GM12865 (cell line): ENCODE measurements around the gene SIX4.

Source experiments
- DNase-seq: peaks from one replicate; pipeline ENCODE4 v3.0.0; 2010; ENCODE audit warnings: low read depth
- H3K4me3 ChIP-seq: 2 replicates; pipeline ENCODE4 v1.5.1; 2011; ENCODE audit warnings: mild to moderate bottlenecking, low read depth, low read length, control low read depth
- TF ChIP-seq, protein P1 (sequence below): IDR thresholded peaks from 2 replicates; pipeline ENCODE4 v1.5.1; 2011; ENCODE audit warnings: low read length, control low read depth, low read depth, inconsistent platforms; ENCODE audit not compliant: insufficient read depth; ENCODE audit errors: missing control alignments

Gene SIX4

DNA sequence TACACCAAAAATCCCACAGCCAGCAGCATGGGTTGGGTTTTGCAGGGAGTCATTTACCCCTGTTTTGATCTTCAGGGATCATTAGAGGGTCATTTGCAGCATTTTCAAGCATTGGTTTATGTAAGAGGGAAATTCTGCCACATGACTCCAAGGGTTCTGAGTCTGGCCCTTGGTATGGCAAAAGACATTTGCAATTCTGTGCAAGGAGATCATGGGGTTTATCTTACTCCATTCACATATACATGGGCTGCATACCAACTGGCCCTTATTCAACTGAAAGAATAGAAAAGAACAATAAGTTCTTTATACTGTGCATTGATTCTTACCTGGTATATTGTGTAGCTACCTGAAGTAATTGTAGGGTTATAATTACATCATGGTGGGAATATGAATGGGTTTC lies 13.7 kb downstream of the SIX4 start:
- TF ChIP-seq, protein P1, sequence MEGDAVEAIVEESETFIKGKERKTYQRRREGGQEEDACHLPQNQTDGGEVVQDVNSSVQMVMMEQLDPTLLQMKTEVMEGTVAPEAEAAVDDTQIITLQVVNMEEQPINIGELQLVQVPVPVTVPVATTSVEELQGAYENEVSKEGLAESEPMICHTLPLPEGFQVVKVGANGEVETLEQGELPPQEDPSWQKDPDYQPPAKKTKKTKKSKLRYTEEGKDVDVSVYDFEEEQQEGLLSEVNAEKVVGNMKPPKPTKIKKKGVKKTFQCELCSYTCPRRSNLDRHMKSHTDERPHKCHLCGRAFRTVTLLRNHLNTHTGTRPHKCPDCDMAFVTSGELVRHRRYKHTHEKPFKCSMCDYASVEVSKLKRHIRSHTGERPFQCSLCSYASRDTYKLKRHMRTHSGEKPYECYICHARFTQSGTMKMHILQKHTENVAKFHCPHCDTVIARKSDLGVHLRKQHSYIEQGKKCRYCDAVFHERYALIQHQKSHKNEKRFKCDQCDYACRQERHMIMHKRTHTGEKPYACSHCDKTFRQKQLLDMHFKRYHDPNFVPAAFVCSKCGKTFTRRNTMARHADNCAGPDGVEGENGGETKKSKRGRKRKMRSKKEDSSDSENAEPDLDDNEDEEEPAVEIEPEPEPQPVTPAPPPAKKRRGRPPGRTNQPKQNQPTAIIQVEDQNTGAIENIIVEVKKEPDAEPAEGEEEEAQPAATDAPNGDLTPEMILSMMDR = no peak
- DNase-seq = no peak
- no peak overlapping the region for H3K4me3 ChIP-seq

DNA sequence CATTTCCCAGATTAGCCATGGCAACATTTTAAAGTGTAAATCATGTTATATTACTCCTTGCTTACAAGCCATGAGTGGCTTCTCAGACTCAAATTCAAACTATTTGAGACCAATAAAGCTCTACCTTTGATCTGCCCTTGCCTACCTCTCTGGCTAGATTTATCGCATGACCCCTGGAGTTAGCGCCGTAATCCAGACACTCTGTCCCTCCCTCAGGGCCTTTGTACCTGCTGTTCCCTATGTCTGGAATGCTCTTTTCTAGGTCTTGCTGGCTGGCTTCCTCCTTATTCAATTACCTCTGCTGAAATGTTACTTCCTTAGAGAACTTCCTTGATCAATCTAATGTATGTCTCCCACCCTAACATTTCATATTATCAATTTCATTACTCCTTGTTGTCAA lies 16.3 kb downstream of the SIX4 start:
- H3K4me3 ChIP-seq = no peak overlapping the region
- DNase-seq = no peak
- TF ChIP-seq, protein P1 = no peak

DNA sequence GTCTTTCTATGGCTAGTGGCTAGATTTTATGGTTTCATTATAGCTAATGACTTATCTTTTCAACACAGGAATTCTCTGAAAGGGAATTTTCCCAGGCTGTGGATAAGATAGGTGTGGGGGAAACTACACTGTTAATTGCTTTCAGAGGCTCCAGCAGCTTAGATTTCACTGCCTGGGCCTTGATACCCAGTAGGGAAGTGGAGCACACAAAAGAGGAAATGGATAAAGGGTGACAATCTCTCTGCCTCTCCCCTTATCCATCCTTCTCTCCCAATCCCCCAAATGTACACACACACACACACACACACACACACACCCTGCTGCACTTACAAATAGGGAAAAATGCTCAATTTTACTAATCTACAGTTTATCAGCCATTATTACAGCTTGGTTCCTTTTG lies 19.1 kb downstream of the SIX4 start:
- no peak for DNase-seq
- TF ChIP-seq, protein P1 = no peak
- H3K4me3 ChIP-seq = no peak overlapping the region

DNA sequence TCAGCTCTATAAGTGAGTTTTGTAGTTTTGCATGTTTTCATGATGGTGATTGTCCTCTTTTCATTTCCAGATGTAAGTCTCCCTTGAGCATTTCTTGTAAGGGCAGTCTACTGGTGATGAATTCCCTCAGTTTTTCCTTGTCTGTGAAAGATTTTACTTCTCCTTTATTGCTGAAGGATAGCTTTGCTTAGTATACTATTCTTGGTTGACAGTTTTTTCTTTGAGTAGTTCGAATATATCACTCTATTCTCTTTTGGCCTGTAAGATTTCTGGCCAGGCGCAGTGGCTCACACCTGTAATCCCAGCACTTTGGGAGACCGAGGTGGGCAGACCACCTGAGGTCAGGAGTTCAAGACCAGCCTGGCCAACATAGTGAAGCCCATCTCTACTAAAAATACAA lies 23.6 kb downstream of the SIX4 start:
- TF ChIP-seq, protein P1 = no peak
- H3K4me3 ChIP-seq = no peak overlapping the region
- no peak for DNase-seq

DNA sequence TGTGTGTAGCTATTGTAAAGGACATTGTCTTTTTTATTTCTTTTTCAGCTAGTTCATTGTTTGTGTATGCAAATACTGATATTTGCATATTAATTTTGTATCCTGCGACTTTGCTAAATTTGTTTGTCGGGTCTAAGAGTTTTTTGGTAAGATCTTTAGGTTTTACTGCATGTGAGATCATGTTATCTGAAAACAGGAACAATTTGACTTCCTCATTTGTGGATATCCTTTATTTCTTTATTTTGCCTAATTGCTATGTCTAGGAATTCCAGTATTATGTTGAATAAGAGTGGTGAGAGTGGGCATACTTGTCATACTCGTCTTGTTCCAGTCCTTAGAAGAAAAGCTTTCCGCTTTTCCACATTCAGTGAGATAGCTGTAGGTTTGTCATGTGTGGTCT lies 28.8 kb downstream of the SIX4 start:
- DNase-seq = no peak
- no peak overlapping the region for H3K4me3 ChIP-seq
- TF ChIP-seq, protein P1 = no peak

DNA sequence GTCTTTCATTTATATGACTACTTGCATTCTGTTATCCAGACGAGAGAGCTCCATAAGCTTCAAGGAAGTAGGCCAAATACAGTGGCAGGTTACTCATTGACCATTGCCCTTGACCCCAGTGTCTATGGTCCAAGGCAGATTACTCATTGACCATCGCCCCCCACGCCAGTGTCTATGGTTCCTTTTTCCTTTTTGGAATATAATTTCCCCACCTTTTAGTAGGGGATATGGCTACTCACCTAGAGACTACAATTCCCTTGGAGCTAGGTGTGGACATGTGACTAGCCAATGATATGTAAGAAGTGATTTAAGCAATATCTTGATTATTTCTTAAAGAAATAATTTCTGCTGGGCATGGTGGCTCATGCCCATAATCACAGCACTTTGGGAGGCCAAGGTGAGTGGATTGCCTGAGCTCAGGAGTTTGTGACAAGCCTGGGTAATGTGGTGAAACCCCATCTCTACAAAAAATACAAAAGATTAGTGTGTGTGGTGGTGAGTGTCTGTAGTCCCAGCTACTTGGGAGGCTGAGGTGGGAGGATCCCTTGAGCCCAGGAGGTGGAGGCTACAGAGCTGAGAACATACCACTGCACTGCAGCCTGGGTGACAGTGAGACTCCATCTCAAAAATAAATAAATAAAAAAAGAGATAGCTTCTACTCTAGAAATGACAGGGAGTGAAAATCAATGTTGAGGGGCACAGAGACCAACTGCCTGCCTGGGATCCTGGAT lies 32.6 kb downstream of the SIX4 start:
- TF ChIP-seq, protein P1 = no peak

DNA sequence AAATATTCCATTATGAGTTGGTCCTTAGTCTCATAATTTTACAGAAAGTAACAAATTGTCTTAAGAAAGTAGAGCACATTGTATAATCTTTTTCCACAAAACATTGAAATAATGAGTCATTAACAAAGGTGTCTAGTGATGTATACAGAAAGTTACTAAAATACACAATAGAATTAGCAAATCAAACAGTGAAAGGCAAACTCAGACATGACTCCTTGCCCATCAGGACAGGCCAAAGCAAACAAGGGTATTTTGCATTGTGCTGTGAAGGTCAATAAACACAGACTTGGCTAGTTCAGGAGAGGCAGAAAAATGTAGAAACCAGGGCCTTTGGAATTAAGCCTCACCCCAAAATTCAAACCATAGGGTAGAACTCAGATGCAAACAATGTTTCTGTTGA lies 37.3 kb downstream of the SIX4 start:
- TF ChIP-seq, protein P1 = no peak
- DNase-seq = no peak
- H3K4me3 ChIP-seq = no peak overlapping the region

More for the DNA sequence above, 32.6 kb downstream of the SIX4 start:
- no peak for DNase-seq
- H3K4me3 ChIP-seq = no peak overlapping the region
